GM12891 (cell line): ENCODE results near the gene UCKL1.

Experiments used
- DNase-seq: peaks from one replicate; pipeline ENCODE4 v3.0.0; 2011; ENCODE audit warnings: low spot score; ENCODE audit not compliant: insufficient read length
- FAIRE-seq: peaks from 2 replicates; lab custom pipeline; 2011; peaks lifted over from hg19 to GRCh38; lab: Jason Lieb, UNC
- PAX5 ChIP-seq: IDR thresholded peaks from 2 replicates; pipeline ENCODE4 v1.6.1; 2011; ENCODE audit warnings: low read length, moderate library complexity, mild to moderate bottlenecking; ENCODE audit not compliant: insufficient read depth, severe bottlenecking
- POLR2A ChIP-seq: IDR thresholded peaks from 2 replicates; pipeline ENCODE4 v1.6.1; 2011; ENCODE audit warnings: low read depth, low read length, control low read depth
- POLR2AphosphoS5 ChIP-seq: IDR thresholded peaks from 2 replicates; pipeline ENCODE4 v1.6.1; 2011; ENCODE audit warnings: low read depth, low read length, control low read depth
- POU2F2 ChIP-seq: IDR thresholded peaks from 2 replicates; pipeline ENCODE4 v1.6.1; 2011; ENCODE audit warnings: low read depth, mild to moderate bottlenecking, control low read depth, low read length, moderate library complexity
- SPI1 ChIP-seq: IDR thresholded peaks from 2 replicates; pipeline ENCODE4 v1.6.1; 2011; ENCODE audit warnings: low read depth, low read length, control low read depth
- TAF1 ChIP-seq: IDR thresholded peaks from 2 replicates; pipeline ENCODE4 v1.6.1; 2011; ENCODE audit warnings: low read depth, low read length, control low read depth

UCKL1 gene

GRCh38 chr20:63903796-63904561 is 52.2 kb downstream of the UCKL1 start:
- FAIRE-seq (no peak), DNase-seq (no peak)
- TF ChIP-seq POLR2AphosphoS5, result no peak
- no peak for TF ChIP-seq POU2F2
- no peak for TF ChIP-seq POLR2A
- TF ChIP-seq SPI1, result no peak
- no peak for TF ChIP-seq PAX5
- TF ChIP-seq TAF1, result no peak

GRCh38 chr20:63900413-63900812 is 55.8 kb downstream of the UCKL1 start:
- DNase-seq (no peak), FAIRE-seq (no peak)
- TF ChIP-seq POLR2A (no peak), PAX5 (no peak), SPI1 (no peak), POU2F2 (no peak), POLR2AphosphoS5 (no peak), TAF1 (no peak)

GRCh38 chr20:63898882-63899558 is 57.2 kb downstream of the UCKL1 start:
- TF ChIP-seq SPI1, result no peak
- DNase-seq (no peak), FAIRE-seq (no peak)

- DNase-seq (no peak), FAIRE-seq (no peak)
Observed at GRCh38 chr20:63897978-63898561, 58.1 kb downstream of the UCKL1 start.

GRCh38 chr20:63896264-63897105 is 59.7 kb downstream of the UCKL1 start:
- FAIRE-seq, result peak; percentile 74
- no peak for DNase-seq
- TF ChIP-seq POU2F2, result no peak
- no peak for TF ChIP-seq TAF1
- no peak; the same call in 1 of the 2 replicates for TF ChIP-seq POLR2AphosphoS5
- peak; percentile 68 for TF ChIP-seq SPI1

More at GRCh38 chr20:63897978-63898561, 58.1 kb downstream of the UCKL1 start:
- TF ChIP-seq SPI1 (no peak), TAF1 (no peak), POLR2A (no peak), PAX5 (no peak), POLR2AphosphoS5 (no peak), POU2F2 (no peak)

GRCh38 chr20:63895952-63896263 is 60.3 kb downstream of the UCKL1 start:
- no peak for DNase-seq
- no peak for FAIRE-seq
- TF ChIP-seq SPI1 (no peak), TAF1 (no peak), POU2F2 (no peak), PAX5 (no peak), POLR2A (no peak), POLR2AphosphoS5 (no peak)

- FAIRE-seq, result no peak
- no peak for DNase-seq
- TF ChIP-seq POU2F2 (no peak), POLR2A (no peak), SPI1 (no peak), PAX5 (no peak), POLR2AphosphoS5 (no peak), TAF1 (no peak)
Observed at GRCh38 chr20:63895202-63895951, 60.8 kb downstream of the UCKL1 start.

- peak; percentile 97 for FAIRE-seq
- peak; percentile 100 for DNase-seq
- TF ChIP-seq SPI1 (no peak), POLR2A (no peak), POLR2AphosphoS5 (no peak), POU2F2 (no peak)
Observed at GRCh38 chr20:63894358-63895201, 61.6 kb downstream of the UCKL1 start, which contains the start of gene DNAJC5. Gene DNAJC5 (plus strand): TSS chr20:63895126. CDS start chr20:63928346, 33,220 bp downstream.
